Activated T-helper 17 cell treated with anti-CD3 and anti-CD28 coated beads, Interleukin-2, amount 50 U/mL, for 72 hours (primary cell): ENCODE results near the gene ZNF382. TPM values are rescaled to one million over a fixed set of nuclear protein-coding genes. Genes with fewer than 3 reads are reported as not detected.

ENCODE experiments used
- ATAC-seq: fragments of 150-1000 bp; cut with Tn5 transposase; replicated peaks from 2 replicates; pipeline ENCODE4 v1.10.0; 2021; ENCODE audit warnings: mild to moderate bottlenecking, moderate library complexity
- H3K27ac Mint-ChIP-seq: one replicate; pipeline ENCODE4 v1.8.0; 2022; ENCODE audit warnings: mixed read lengths
- H3K27me3 Mint-ChIP-seq: one replicate; pipeline ENCODE4 v1.8.0; 2022; ENCODE audit warnings: mixed read lengths
- H3K36me3 Mint-ChIP-seq: one replicate; pipeline ENCODE4 v1.8.0; 2022; ENCODE audit warnings: low read depth, mild to moderate bottlenecking, mixed read lengths
- H3K4me1 Mint-ChIP-seq: one replicate; pipeline ENCODE4 v1.8.0; 2022; ENCODE audit warnings: mixed read lengths
- H3K4me3 Mint-ChIP-seq: one replicate; pipeline ENCODE4 v1.8.0; 2022; ENCODE audit warnings: mild to moderate bottlenecking, mixed read lengths
- H3K9me3 Mint-ChIP-seq: one replicate; pipeline ENCODE4 v1.8.0; 2022; ENCODE audit warnings: mixed read lengths
- total RNA-seq, 2 donors: library from RNA; stranded (reverse); gene quantifications; one replicate each; pipeline ENCODE4 v1.2.3, GENCODE V29; 2022

Gene ZNF382
- total RNA-seq, 2 donors from 2014 or later: 9.7 to 12.3 TPM

DNA sequence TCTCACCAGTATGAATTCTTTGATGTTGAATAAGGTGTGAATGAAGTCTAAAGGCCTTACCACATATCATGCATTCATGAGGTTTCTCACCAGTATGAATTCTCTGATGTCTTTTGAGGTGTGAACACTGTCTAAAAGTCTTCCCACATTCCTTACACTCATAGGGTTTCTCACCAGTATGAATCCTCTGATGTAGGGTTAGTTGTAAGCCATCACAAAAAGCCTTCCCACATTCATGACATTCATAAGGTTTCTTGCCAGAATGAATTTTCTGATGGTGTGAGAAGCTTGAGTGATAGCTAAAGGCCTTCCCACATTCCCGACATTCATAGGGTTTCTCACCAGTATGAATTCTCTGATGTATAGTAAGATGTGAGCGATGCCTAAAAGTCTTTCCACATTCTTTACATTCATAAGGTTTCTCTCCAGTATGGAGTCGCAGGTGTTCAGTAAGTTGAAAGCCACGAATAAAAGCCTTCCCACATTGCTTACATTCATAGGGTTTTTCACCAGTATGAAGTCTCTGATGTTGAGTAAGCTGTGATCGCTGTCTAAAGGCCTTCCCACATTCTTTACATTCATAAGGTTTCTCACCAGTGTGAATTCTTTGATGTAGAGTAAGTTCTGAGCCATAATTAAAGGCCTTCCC is 33.9 kb downstream of the ZNF382 start:
- Mint-ChIP-seq H3K27me3 (no peaks in the 10 kb centered on the region), H3K4me1 (no peaks in the 10 kb centered on the region), H3K4me3 (no peak overlapping the region), H3K27ac (no peak overlapping the region), H3K36me3 (peaks cover 45% of the 10 kb centered on the region), H3K9me3 (peaks cover 41% of the 10 kb centered on the region)
- no peak for ATAC-seq

- Mint-ChIP-seq H3K4me3 (no peak overlapping the region), H3K9me3 (peaks cover 15% of the 10 kb centered on the region), H3K27ac (no peak overlapping the region), H3K36me3 (peaks cover 68% of the 10 kb centered on the region), H3K4me1 (no peaks in the 10 kb centered on the region), H3K27me3 (no peaks in the 10 kb centered on the region)
- ATAC-seq: no peak
These were observed 41.6 kb downstream of the ZNF382 start for GRCh38 chr19:36646746-36647145.

- Mint-ChIP-seq H3K9me3 (peaks cover 24% of the 10 kb centered on the region), H3K4me1 (no peaks in the 10 kb centered on the region), H3K27ac (no peak overlapping the region), H3K36me3 (peaks cover 95% of the 10 kb centered on the region), H3K27me3 (no peaks in the 10 kb centered on the region), H3K4me3 (no peak overlapping the region)
- no peak for ATAC-seq
These were observed 47.8 kb downstream of the ZNF382 start for GRCh38 chr19:36652958-36653357.

- peaks cover 70% of the 10 kb centered on the region for H3K36me3 Mint-ChIP-seq
- H3K27ac Mint-ChIP-seq: peak overlapping the region; percentile 99
- no peak for ATAC-seq
- no peaks in the 10 kb centered on the region for H3K27me3 Mint-ChIP-seq
- peaks cover 24% of the 10 kb centered on the region for H3K4me1 Mint-ChIP-seq
- peak overlapping the region; percentile 99 for H3K4me3 Mint-ChIP-seq
- peaks cover 22% of the 10 kb centered on the region for H3K9me3 Mint-ChIP-seq
These were observed 60.7 kb downstream of the ZNF382 start for GRCh38 chr19:36665832-36666231.

GRCh38 chr19:36668646-36669045 is 63.5 kb downstream of the ZNF382 start:
- Mint-ChIP-seq H3K4me1 (peaks cover 24% of the 10 kb centered on the region), H3K27ac (no peak overlapping the region), H3K27me3 (no peaks in the 10 kb centered on the region), H3K9me3 (peaks cover 17% of the 10 kb centered on the region), H3K36me3 (peaks cover 56% of the 10 kb centered on the region), H3K4me3 (peak overlapping the region; percentile 99)
- no peak for ATAC-seq

GRCh38 chr19:36672368-36672767 is 67.3 kb downstream of the ZNF382 start:
- no peak overlapping the region for H3K27ac Mint-ChIP-seq
- ATAC-seq: no peak
- H3K4me1 Mint-ChIP-seq: peaks cover 10% of the 10 kb centered on the region
- H3K36me3 Mint-ChIP-seq: peaks cover 23% of the 10 kb centered on the region
- H3K9me3 Mint-ChIP-seq: peaks cover 6% of the 10 kb centered on the region
- no peaks in the 10 kb centered on the region for H3K27me3 Mint-ChIP-seq
- no peak overlapping the region for H3K4me3 Mint-ChIP-seq

DNA sequence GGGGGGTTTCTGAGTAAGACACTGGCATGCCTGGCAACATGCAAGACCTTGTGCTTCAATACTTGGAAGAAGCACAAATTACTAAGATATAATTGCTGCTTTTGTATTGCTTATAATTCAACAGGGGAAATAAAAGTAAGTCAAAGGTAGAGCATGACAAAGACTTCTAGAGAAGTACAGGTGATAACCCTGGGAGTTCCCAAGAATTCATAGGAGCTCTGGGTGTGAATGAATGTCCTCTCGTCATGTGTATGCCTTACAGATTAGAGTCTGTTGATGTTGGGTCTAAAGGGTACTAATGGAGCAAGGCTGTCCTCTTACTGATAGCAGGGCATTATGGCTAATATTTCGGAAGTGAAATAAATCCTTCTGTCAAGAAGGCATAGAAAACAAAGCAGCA is 69.1 kb downstream of the ZNF382 start:
- Mint-ChIP-seq H3K4me1 (peaks cover 2% of the 10 kb centered on the region), H3K4me3 (no peak overlapping the region), H3K9me3 (peaks cover 9% of the 10 kb centered on the region), H3K27me3 (no peaks in the 10 kb centered on the region), H3K36me3 (peaks cover 35% of the 10 kb centered on the region), H3K27ac (no peak overlapping the region)
- no peak for ATAC-seq

GRCh38 chr19:36679455-36679854 is 74.3 kb downstream of the ZNF382 start:
- Mint-ChIP-seq H3K4me1 (no peaks in the 10 kb centered on the region), H3K27me3 (no peaks in the 10 kb centered on the region), H3K27ac (no peak overlapping the region), H3K9me3 (peaks cover 17% of the 10 kb centered on the region), H3K36me3 (peaks cover 51% of the 10 kb centered on the region), H3K4me3 (no peak overlapping the region)
- no peak for ATAC-seq

Other genes starting within 250 kb of the ZNF382 start
- gene ZFP14, start 226.1 kb upstream of the ZNF382 start, total RNA-seq: 1 to 10 TPM; 1.8 to 2.0 TPM
- gene ZFP82, start 186.7 kb upstream of the ZNF382 start, total RNA-seq: 1 to 10 TPM; 3.8 to 7.4 TPM
- gene ZNF566, start 115.8 kb upstream of the ZNF382 start, total RNA-seq: 1 to 10 TPM; 4.0 to 5.6 TPM
- 1 to 10 TPM; 3.5 to 6.1 TPM for gene ZNF260, start 77.0 kb upstream of the ZNF382 start, total RNA-seq
- 10 to 100 TPM in 1 of 2 donors, 1 to 10 TPM in 1; 9.2 to 18.1 TPM for gene ZNF529, start 32.0 kb upstream of the ZNF382 start, total RNA-seq
- gene ZNF461, start 61.5 kb downstream of the ZNF382 start, total RNA-seq: 1 to 10 TPM; 3.2 to 7.4 TPM
- 1 to 10 TPM; 4.3 to 8.6 TPM for gene ZNF567, start 82.3 kb downstream of the ZNF382 start, total RNA-seq
- gene ZNF850, start 167.5 kb downstream of the ZNF382 start, total RNA-seq: 10 to 100 TPM in 1 of 2 donors, 1 to 10 TPM in 1; 4.7 to 13.9 TPM
- 10 to 100 TPM in 1 of 2 donors, 1 to 10 TPM in 1; 5.6 to 11.8 TPM for gene ZNF790, start 233.1 kb downstream of the ZNF382 start, total RNA-seq
- 10 to 100 TPM in 1 of 2 donors, 1 to 10 TPM in 1; 5.0 to 14.9 TPM for gene ZNF345, start 245.6 kb downstream of the ZNF382 start, total RNA-seq